RWPE2 (cell line): ENCODE measurements around the gene LRIF1.

Experiments used
- ATAC-seq: fragments of 200-7000 bp; cut with Tn5 transposase; 3 replicates; pipeline ENCODE4 v1.9.1; 2021; ENCODE audit warnings: low read depth
- DNase-seq: peaks from one replicate; pipeline ENCODE4 v3.0.0-alpha.2; 2020; ENCODE audit warnings: low spot score
- H3K27ac ChIP-seq: fragments of 450-650 bp; 2 replicates; pipeline ENCODE4 v1.5.1; 2017; ENCODE audit warnings: mild to moderate bottlenecking; ENCODE audit not compliant: poor library complexity, severe bottlenecking
- H3K27me3 ChIP-seq: fragments of 250-450 bp; sonication (Bioruptor Pico); 2 replicates; pipeline ENCODE4 v1.5.1; 2021; ENCODE audit warnings: mild to moderate bottlenecking, moderate library complexity; ENCODE audit not compliant: insufficient read depth, poor library complexity, severe bottlenecking
- H3K36me3 ChIP-seq: fragments of 250-450 bp; sonication (Bioruptor Pico); 2 replicates; pipeline ENCODE4 v1.5.1; 2020; ENCODE audit warnings: low read depth, mild to moderate bottlenecking, moderate library complexity
- H3K4me1 ChIP-seq: fragments of 250-450 bp; sonication (Bioruptor Pico); 2 replicates; pipeline ENCODE4 v1.5.1; 2021; ENCODE audit warnings: mild to moderate bottlenecking, moderate library complexity; ENCODE audit not compliant: insufficient read depth, poor library complexity, severe bottlenecking
- H3K4me3 ChIP-seq: fragments of 250-450 bp; sonication (Bioruptor Pico); 2 replicates; pipeline ENCODE4 v1.5.1; 2021; ENCODE audit warnings: mild to moderate bottlenecking, moderate library complexity; ENCODE audit not compliant: severe bottlenecking
- H3K9me3 ChIP-seq: fragments of 250-450 bp; sonication (Bioruptor Pico); 2 replicates; pipeline ENCODE4 v1.5.1; 2021; ENCODE audit warnings: mild to moderate bottlenecking, moderate library complexity; ENCODE audit not compliant: severe bottlenecking
- TF ChIP-seq, protein P1 (sequence below): fragments of 450-650 bp; IDR thresholded peaks from one replicate; pipeline ENCODE4 v1.5.1; 2017; ENCODE audit warnings: mild to moderate bottlenecking, moderate library complexity; ENCODE audit not compliant: poor library complexity, severe bottlenecking

LRIF1 gene

DNA sequence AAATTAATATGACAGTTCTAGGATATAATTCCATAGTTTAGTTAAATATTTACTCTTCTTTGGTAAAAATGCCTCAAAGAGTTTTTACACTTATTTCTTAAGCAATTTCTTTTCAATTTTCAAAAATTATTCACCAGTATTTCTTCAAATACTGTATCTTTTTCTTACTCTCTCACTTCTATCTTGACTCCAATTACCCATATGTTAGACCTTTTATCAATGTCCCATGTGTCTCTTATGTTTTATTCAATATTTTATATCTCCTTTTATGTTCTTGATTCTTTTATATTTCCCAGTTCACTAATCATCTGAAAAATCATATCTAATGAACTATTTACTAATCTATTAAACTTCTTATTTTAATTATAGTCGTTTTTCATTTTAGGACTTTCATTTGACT lies 11.5 kb upstream of the LRIF1 start:
- no peak overlapping the region for H3K27ac ChIP-seq
- peaks cover 4% of the 10 kb centered on the region for H3K27me3 ChIP-seq
- H3K36me3 ChIP-seq, result no peaks in the 10 kb centered on the region
- H3K4me1 ChIP-seq, result no peaks in the 10 kb centered on the region
- H3K4me3 ChIP-seq, result no peak overlapping the region
- no peaks in the 10 kb centered on the region for H3K9me3 ChIP-seq
- no peak for ATAC-seq
- TF ChIP-seq, protein P1, sequence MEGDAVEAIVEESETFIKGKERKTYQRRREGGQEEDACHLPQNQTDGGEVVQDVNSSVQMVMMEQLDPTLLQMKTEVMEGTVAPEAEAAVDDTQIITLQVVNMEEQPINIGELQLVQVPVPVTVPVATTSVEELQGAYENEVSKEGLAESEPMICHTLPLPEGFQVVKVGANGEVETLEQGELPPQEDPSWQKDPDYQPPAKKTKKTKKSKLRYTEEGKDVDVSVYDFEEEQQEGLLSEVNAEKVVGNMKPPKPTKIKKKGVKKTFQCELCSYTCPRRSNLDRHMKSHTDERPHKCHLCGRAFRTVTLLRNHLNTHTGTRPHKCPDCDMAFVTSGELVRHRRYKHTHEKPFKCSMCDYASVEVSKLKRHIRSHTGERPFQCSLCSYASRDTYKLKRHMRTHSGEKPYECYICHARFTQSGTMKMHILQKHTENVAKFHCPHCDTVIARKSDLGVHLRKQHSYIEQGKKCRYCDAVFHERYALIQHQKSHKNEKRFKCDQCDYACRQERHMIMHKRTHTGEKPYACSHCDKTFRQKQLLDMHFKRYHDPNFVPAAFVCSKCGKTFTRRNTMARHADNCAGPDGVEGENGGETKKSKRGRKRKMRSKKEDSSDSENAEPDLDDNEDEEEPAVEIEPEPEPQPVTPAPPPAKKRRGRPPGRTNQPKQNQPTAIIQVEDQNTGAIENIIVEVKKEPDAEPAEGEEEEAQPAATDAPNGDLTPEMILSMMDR, result no peak
- no peak for DNase-seq

- DNase-seq (no peak), ATAC-seq (no peak)
- Histone ChIP-seq H3K27me3 (no peaks in the 10 kb centered on the region), H3K9me3 (no peaks in the 10 kb centered on the region), H3K4me3 (no peak overlapping the region), H3K27ac (no peak overlapping the region), H3K36me3 (peaks cover 3% of the 10 kb centered on the region), H3K4me1 (no peaks in the 10 kb centered on the region)
- TF ChIP-seq, protein P1, result no peak
Measured at GRCh38 chr1:110967256-110967655, 3.5 kb upstream of the LRIF1 start.

GRCh38 chr1:110964455-110964903 lies 757 bp upstream of the LRIF1 start:
- DNase-seq (no peak), ATAC-seq (no peak)
- Histone ChIP-seq H3K36me3 (peaks cover 24% of the 10 kb centered on the region), H3K9me3 (no peaks in the 10 kb centered on the region), H3K4me3 (peak overlapping the region; percentile 49), H3K27ac (peak overlapping the region; percentile 89), H3K4me1 (peaks cover 11% of the 10 kb centered on the region), H3K27me3 (no peaks in the 10 kb centered on the region)
- TF ChIP-seq, protein P1, result no peak

DNA sequence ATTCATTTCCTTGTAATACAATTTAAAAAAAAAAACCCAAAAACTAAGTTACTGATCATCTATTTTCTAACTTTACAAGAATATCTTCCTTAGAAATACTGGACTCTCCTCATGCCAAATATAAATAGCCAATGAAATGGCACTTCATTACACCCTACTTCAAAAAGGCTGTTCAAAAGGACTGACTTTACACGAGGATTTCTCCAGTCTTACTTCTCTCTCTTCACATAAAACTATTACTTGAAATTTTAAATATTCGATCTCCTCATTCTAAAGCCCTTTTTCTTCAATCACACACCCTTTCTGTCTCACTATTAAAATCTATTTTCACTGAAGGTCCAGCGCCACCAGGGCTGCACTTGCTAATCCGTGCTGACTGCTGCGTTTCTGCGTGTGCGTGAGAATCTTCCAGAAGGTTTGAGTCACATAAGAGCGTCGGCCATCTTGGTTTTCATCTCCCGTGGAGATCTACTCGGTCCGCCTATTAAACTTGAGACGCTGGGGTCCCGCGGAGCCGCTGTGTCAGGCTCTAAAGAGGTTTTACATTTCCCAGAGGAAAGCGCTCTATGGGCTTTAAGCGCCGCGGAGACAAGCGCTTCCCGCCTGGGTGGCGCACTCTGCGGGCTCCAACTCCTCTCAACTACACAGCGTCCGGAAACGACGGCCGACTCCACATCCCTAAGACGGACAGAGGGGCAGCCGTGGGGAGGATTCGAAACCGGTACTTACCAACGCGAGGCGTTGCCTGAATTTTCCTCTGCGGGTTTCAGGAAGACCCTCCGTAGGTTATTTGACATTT lies 631 bp downstream of the LRIF1 start:
- Histone ChIP-seq H3K27ac (peak overlapping the region; percentile 89), H3K4me3 (peak overlapping the region; percentile 49), H3K9me3 (peaks cover 2% of the 10 kb centered on the region), H3K27me3 (no peaks in the 10 kb centered on the region), H3K36me3 (peaks cover 34% of the 10 kb centered on the region), H3K4me1 (peaks cover 11% of the 10 kb centered on the region)
- TF ChIP-seq, protein P1, result peak; percentile 17
- DNase-seq (peak; percentile 54), ATAC-seq (peak; percentile 50)

- DNase-seq, result no peak
- Histone ChIP-seq H3K27ac (no peak overlapping the region), H3K4me3 (no peak overlapping the region), H3K4me1 (peaks cover 11% of the 10 kb centered on the region), H3K27me3 (no peaks in the 10 kb centered on the region), H3K36me3 (peaks cover 38% of the 10 kb centered on the region), H3K9me3 (peaks cover 2% of the 10 kb centered on the region)
- TF ChIP-seq, protein P1, result no peak
- ATAC-seq, result no peak
Measured at GRCh38 chr1:110961902-110962301, 1.8 kb downstream of the LRIF1 start.
